Stomach smooth muscle (tissue), 2 donors: ENCODE results near the gene UBE2G1.

Experiments used
- H3K27ac ChIP-seq: one replicate; pipeline ENCODE4 v1.7.0; 2013; ENCODE audit warnings: mild to moderate bottlenecking, low read length, inconsistent platforms
- H3K27me3 ChIP-seq, 2 donors: one replicate each; pipeline ENCODE4 v1.7.0; 2013; ENCODE audit warnings: low read length in 2 of 2; ENCODE audit not compliant: insufficient read depth in 2 of 2, control insufficient read depth in 1 of 2
- H3K36me3 ChIP-seq, 2 donors: one replicate each; pipeline ENCODE4 v1.7.0; 2013; ENCODE audit warnings: low read length in 2 of 2; ENCODE audit not compliant: control insufficient read depth in 2 of 2, insufficient read depth in 2 of 2
- H3K4me1 ChIP-seq: one replicate; pipeline ENCODE4 v1.7.0; 2013; ENCODE audit warnings: low read length; ENCODE audit not compliant: control insufficient read depth, insufficient read depth
- H3K4me3 ChIP-seq, 2 donors: one replicate each; pipeline ENCODE4 v1.7.0; 2013; ENCODE audit warnings: low read length in 2 of 2
- H3K9ac ChIP-seq, 2 donors: one replicate each; pipeline ENCODE4 v1.7.0; 2013; ENCODE audit warnings: low read length in 2 of 2, mild to moderate bottlenecking in 1 of 2
- H3K9me3 ChIP-seq, 2 donors: one replicate each; pipeline ENCODE4 v1.7.0; 2013; ENCODE audit warnings: low read length in 2 of 2; ENCODE audit not compliant: control insufficient read depth in 2 of 2
- donor health status: healthy.
- donor health status: Pancreatic carcinoma.

The UBE2G1 gene, protein sequence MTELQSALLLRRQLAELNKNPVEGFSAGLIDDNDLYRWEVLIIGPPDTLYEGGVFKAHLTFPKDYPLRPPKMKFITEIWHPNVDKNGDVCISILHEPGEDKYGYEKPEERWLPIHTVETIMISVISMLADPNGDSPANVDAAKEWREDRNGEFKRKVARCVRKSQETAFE

DNA sequence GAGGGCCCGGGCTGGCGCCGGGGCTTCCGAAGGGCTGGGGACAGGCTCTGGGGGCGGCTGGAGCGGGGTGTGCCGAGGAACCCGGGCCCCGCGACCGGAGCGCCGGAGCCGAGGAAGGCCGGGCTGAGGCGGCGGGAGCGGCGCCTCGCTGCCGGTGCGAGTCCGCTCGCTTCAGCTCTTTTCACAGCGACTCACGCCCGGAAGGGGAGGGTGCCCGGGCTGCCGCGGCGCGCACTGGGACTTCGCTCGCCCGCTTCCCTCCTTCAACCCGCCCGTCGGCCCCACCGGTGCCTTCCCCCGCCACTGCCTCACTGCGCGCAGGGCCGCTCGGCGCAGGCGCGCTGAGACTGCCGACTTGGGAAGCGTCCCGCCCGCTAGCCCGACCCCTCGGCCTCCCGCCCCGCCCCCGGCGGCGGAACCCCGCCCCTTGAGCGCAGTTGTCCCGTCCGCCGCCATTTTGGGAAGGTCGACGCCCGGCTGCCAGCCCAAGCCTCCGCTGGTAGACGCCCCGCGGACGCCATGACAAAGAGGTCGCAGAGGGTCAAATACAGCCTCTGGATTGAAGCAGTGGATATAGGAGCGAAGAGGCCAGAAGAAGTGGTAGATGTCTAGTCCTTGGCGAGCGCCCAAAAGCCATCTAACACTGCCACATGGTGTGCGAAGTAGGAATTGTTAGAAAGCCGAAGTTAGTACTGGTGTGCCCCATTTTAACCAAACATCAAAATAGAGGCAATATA lies at the start of gene UBE2G1:
UBE2G1 (minus strand) TSS at position 349 of the 737 bp plus-strand sequence. CDS start 359 bp downstream, outside the sequence.
- H3K27ac ChIP-seq: peak within 1 kb of the TSS; percentile 88
- no peaks in the 10 kb centered on the region for H3K27me3 ChIP-seq
- H3K4me1 ChIP-seq: peaks cover 19% of the 10 kb centered on the region
- no peaks in the 10 kb centered on the region for H3K9me3 ChIP-seq
- H3K4me3 ChIP-seq: peak within 1 kb of the TSS; percentile 69 to 86
- no peaks in the 10 kb centered on the region for H3K36me3 ChIP-seq
- H3K9ac ChIP-seq: peak within 1 kb of the TSS; percentile 79 to 89

GRCh38 chr17:4412933-4413831 lies 46.7 kb upstream of the UBE2G1 start:
- Histone ChIP-seq H3K27ac (no peak overlapping the region), H3K9me3 (no peaks in the 10 kb centered on the region), H3K4me1 (peaks cover 2% of the 10 kb centered on the region), H3K4me3 (peak overlapping the region in 1 of 2 donors; percentile 49), H3K27me3 (no peaks in the 10 kb centered on the region), H3K36me3 (no peaks in the 10 kb centered on the region), H3K9ac (peak overlapping the region in 1 of 2 donors; percentile 42)

DNA sequence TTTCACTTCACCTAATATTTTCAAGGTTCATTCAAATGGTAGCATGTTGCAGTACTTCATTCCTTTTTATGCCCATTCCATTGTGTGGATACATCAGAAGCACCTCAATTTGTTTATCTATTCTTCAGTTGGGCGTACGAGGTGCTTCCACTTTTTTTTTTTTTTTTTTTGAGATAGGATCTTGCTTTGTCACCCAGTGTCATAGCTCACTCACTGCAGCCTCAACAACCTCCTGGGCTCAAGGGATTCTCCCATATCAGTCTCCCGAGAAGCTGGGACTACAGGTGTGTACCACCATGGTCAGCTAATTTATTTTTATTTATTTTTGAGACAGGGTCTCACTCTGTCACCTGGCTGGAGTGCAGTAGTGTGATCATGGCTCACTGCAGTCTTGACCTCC lies 44.7 kb upstream of the UBE2G1 start:
- Histone ChIP-seq H3K4me1 (peaks cover 2% of the 10 kb centered on the region), H3K27ac (no peak overlapping the region), H3K4me3 (no peak overlapping the region), H3K9me3 (no peaks in the 10 kb centered on the region), H3K9ac (no peak overlapping the region), H3K27me3 (no peaks in the 10 kb centered on the region), H3K36me3 (no peaks in the 10 kb centered on the region)

DNA sequence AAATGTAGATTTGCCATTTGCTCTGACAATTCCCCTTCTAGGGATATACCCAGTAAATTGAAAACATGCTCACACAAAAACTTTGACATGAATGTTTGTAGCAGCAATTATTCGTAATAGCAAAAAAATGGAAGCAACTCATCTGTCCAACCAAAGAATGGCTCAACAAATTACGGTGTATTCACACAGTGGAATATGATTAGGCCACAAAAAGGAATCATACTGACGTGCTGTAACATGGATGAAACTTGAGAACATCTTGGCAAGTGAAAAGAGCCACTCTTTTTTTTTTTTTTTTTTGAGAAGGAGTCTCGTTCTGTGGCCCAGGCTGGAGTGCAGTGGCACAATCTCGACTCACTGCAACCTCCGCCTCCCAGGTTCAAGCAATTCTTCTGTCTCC lies 43.2 kb upstream of the UBE2G1 start:
- Histone ChIP-seq H3K9me3 (no peaks in the 10 kb centered on the region), H3K4me1 (peaks cover 2% of the 10 kb centered on the region), H3K9ac (no peak overlapping the region), H3K36me3 (no peaks in the 10 kb centered on the region), H3K27ac (no peak overlapping the region), H3K27me3 (no peaks in the 10 kb centered on the region), H3K4me3 (no peak overlapping the region)

- H3K4me1 ChIP-seq: no peaks in the 10 kb centered on the region
- H3K9me3 ChIP-seq: no peaks in the 10 kb centered on the region
- no peak overlapping the region for H3K9ac ChIP-seq
- H3K27ac ChIP-seq: no peak overlapping the region
- no peaks in the 10 kb centered on the region for H3K36me3 ChIP-seq
- no peak overlapping the region for H3K4me3 ChIP-seq
- no peaks in the 10 kb centered on the region for H3K27me3 ChIP-seq
Measured at GRCh38 chr17:4407851-4408250, 41.4 kb upstream of the UBE2G1 start.

GRCh38 chr17:4407216-4407615 lies 40.7 kb upstream of the UBE2G1 start:
- no peaks in the 10 kb centered on the region for H3K4me1 ChIP-seq
- H3K9ac ChIP-seq: no peak overlapping the region
- no peak overlapping the region for H3K4me3 ChIP-seq
- H3K27ac ChIP-seq: no peak overlapping the region
- H3K27me3 ChIP-seq: no peaks in the 10 kb centered on the region
- H3K9me3 ChIP-seq: no peaks in the 10 kb centered on the region
- H3K36me3 ChIP-seq: no peaks in the 10 kb centered on the region

DNA sequence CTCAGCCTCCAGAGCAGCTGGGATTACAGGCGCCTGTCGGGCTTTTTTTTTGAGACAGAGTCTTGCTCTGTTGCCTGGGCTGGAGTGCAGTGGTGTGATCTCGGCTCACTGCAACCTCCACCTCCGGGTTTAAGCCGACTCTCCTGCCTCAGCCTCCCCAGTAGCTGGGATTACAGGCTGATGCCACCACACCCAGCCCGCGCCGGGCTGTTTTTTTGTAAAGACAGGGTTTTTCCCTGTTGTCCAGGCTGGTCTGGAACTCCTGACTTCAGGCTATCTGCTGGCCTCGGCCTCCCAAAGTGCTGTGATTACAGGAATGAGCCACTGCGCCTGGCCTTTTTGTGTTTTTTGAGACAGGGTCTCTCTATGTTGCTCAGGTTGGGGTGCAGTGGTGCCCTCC lies 39.9 kb upstream of the UBE2G1 start:
- no peaks in the 10 kb centered on the region for H3K4me1 ChIP-seq
- H3K4me3 ChIP-seq: no peak overlapping the region
- no peaks in the 10 kb centered on the region for H3K27me3 ChIP-seq
- H3K36me3 ChIP-seq: no peaks in the 10 kb centered on the region
- no peak overlapping the region for H3K27ac ChIP-seq
- no peaks in the 10 kb centered on the region for H3K9me3 ChIP-seq
- H3K9ac ChIP-seq: no peak overlapping the region

DNA sequence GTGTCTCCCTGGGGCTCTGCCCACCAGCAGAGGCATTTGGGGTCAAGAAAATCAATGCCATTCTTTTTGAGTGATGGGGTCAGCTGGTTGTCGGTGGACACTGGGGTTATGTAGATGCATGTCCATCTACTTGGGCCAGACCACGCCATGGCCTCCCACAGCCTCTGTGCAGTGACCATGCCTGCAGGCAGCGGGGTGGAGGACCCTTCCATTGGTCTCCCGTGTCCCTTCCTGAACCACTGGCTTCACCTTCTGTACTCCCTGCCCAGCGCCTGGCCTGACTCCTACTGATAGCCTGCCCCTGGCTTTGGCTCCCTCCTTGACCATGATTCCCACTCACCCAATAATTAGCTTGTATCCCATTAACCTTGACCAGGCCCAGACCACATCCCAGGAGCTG lies 39.2 kb upstream of the UBE2G1 start:
- no peaks in the 10 kb centered on the region for H3K36me3 ChIP-seq
- no peak overlapping the region for H3K9ac ChIP-seq
- no peaks in the 10 kb centered on the region for H3K9me3 ChIP-seq
- H3K27ac ChIP-seq: no peak overlapping the region
- no peak overlapping the region for H3K4me3 ChIP-seq
- no peaks in the 10 kb centered on the region for H3K27me3 ChIP-seq
- H3K4me1 ChIP-seq: no peaks in the 10 kb centered on the region

GRCh38 chr17:4405038-4405669 lies 38.7 kb upstream of the UBE2G1 start:
- Histone ChIP-seq H3K4me1 (no peaks in the 10 kb centered on the region), H3K9ac (no peak overlapping the region), H3K4me3 (no peak overlapping the region), H3K27me3 (no peaks in the 10 kb centered on the region), H3K9me3 (no peaks in the 10 kb centered on the region), H3K36me3 (no peaks in the 10 kb centered on the region), H3K27ac (no peak overlapping the region)

DNA sequence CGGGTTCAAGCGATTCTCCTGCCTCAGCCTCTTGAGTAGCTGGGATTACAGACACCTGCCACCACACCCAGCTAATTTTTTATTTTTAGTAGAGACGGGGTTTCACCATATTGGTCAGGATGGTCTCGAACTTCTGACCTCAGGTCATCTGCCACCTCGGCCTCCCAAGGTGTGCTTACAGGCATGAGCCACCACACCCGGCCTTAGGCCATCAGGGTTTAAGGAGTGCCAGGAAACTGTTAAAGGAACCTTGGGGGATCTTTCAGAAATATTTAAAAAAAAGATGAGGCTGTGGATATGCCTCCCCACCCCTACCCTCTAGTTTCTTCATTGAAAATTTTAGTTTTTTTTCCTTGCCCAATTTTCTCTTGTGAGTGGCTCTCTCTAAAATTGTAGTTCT lies 31.4 kb upstream of the UBE2G1 start:
- Histone ChIP-seq H3K9ac (no peak overlapping the region), H3K4me3 (no peak overlapping the region), H3K27me3 (no peaks in the 10 kb centered on the region), H3K27ac (no peak overlapping the region), H3K4me1 (no peaks in the 10 kb centered on the region), H3K36me3 (no peaks in the 10 kb centered on the region), H3K9me3 (no peaks in the 10 kb centered on the region)
